Neural cell (in vitro differentiated cells): ENCODE data around the gene INSYN2B. TPM values are rescaled to one million over a fixed set of nuclear protein-coding genes. Genes with fewer than 3 reads are reported as not detected.

Source experiments
- H2AFZ ChIP-seq: fragments of 200-600, 300-800 bp; sonication (generic), shearing (Covaris generic); 2 replicates; pipeline ENCODE4 v1.6.0; 2014; ENCODE audit warnings: low read depth, mild to moderate bottlenecking, antibody characterized with exemption, low read length, moderate library complexity
- H3F3A ChIP-seq: fragments of 200-600 bp; shearing (Covaris generic); 2 replicates; pipeline ENCODE4 v1.6.1; 2016; ENCODE audit warnings: mild to moderate bottlenecking, moderate library complexity, mixed read lengths, antibody characterized with exemption, low read length; ENCODE audit not compliant: insufficient read depth, poor library complexity, severe bottlenecking
- H3K27ac ChIP-seq: fragments of 200-600, 300-800 bp; sonication (generic), shearing (Covaris generic); 2 replicates; pipeline ENCODE4 v1.5.1; 2014; ENCODE audit warnings: mild to moderate bottlenecking, low read length, moderate library complexity
- H3K27me3 ChIP-seq: fragments of 300-800, 200-600 bp; sonication (generic), shearing (Covaris generic); 2 replicates; pipeline ENCODE4 v1.6.0; 2014; ENCODE audit warnings: mild to moderate bottlenecking, low read depth, low read length, moderate library complexity; ENCODE audit not compliant: insufficient read depth
- H3K36me3 ChIP-seq: fragments of 300-800, 200-600 bp; sonication (generic), shearing (Covaris generic); 2 replicates; pipeline ENCODE4 v1.5.1; 2014; ENCODE audit warnings: mild to moderate bottlenecking, antibody characterized with exemption, low read length, moderate library complexity; ENCODE audit not compliant: insufficient read depth
- H3K4me2 ChIP-seq: fragments of 300-800, 200-600 bp; sonication (generic), shearing (Covaris generic); 2 replicates; pipeline ENCODE4 v1.6.0; 2014; ENCODE audit warnings: mild to moderate bottlenecking, low read length
- H3K4me3 ChIP-seq: fragments of 300-800, 200-600 bp; sonication (generic), shearing (Covaris generic); 2 replicates; pipeline ENCODE4 v1.5.1; 2014; ENCODE audit warnings: mild to moderate bottlenecking, low read length, moderate library complexity
- H3K79me2 ChIP-seq: fragments of 200-600 bp; shearing (Covaris generic); replicated peaks from 2 replicates; pipeline ENCODE4 v1.6.0; 2014; ENCODE audit warnings: mild to moderate bottlenecking, low read length, moderate library complexity; ENCODE audit not compliant: insufficient read depth
- H3K9ac ChIP-seq: fragments of 300-800, 200-600 bp; sonication (generic), shearing (Covaris generic); 2 replicates; pipeline ENCODE4 v1.6.1; 2016; ENCODE audit warnings: mild to moderate bottlenecking, low read length, mixed read lengths
- H3K9me2 ChIP-seq: fragments of 200-600 bp; shearing (Covaris generic); 2 replicates; pipeline ENCODE4 v1.6.1; 2016; ENCODE audit warnings: mild to moderate bottlenecking, low read length, mixed read lengths; ENCODE audit not compliant: insufficient read depth
- H3K9me3 ChIP-seq: fragments of 200-600, 300-800 bp; sonication (generic), shearing (Covaris generic); 2 replicates; pipeline ENCODE4 v1.6.1; 2016; ENCODE audit warnings: mild to moderate bottlenecking, mixed run types, low read length, moderate library complexity, mixed read lengths
- H4K20me1 ChIP-seq: fragments of 200-600 bp; shearing (Covaris generic); 2 replicates; pipeline ENCODE4 v1.6.1; 2016; ENCODE audit warnings: mild to moderate bottlenecking, mixed run types; ENCODE audit not compliant: insufficient read depth
- CTCF ChIP-seq: fragments of 450-650 bp; IDR thresholded peaks from 2 replicates; pipeline ENCODE4 v1.5.1; 2014; ENCODE audit warnings: antibody characterized with exemption, mild to moderate bottlenecking, moderate library complexity; ENCODE audit not compliant: poor library complexity, severe bottlenecking
- EP300 ChIP-seq: fragments of 450-650 bp; conservative IDR thresholded peaks from 2 replicates; pipeline ENCODE4 v1.6.1; 2014; ENCODE audit warnings: antibody characterized with exemption, mild to moderate bottlenecking, moderate library complexity; ENCODE audit not compliant: poor library complexity, severe bottlenecking
- EZH2 ChIP-seq: fragments of 200-600, 300-800 bp; shearing (Covaris generic), sonication (generic); IDR thresholded peaks from 2 replicates; pipeline ENCODE4 v1.6.1; 2014; ENCODE audit warnings: antibody characterized with exemption, low read length, borderline replicate concordance, mild to moderate bottlenecking; ENCODE audit not compliant: insufficient read depth, poor library complexity, severe bottlenecking
- MXI1 ChIP-seq: fragments of 450-650 bp; conservative IDR thresholded peaks from 2 replicates; pipeline ENCODE4 v1.6.1; 2014; ENCODE audit warnings: antibody characterized with exemption, mild to moderate bottlenecking; ENCODE audit not compliant: poor library complexity, severe bottlenecking
- POLR2AphosphoS5 ChIP-seq: IDR thresholded peaks from 2 replicates; pipeline ENCODE4 v1.6.1; 2012
- RAD21 ChIP-seq: fragments of 450-650 bp; conservative IDR thresholded peaks from 2 replicates; pipeline ENCODE4 v1.6.1; 2014; ENCODE audit warnings: antibody characterized with exemption, mild to moderate bottlenecking, moderate library complexity
- REST ChIP-seq: IDR thresholded peaks from 2 replicates; pipeline ENCODE4 v1.6.1; 2012; ENCODE audit warnings: borderline replicate concordance
- SMC3 ChIP-seq: fragments of 450-650 bp; conservative IDR thresholded peaks from 2 replicates; pipeline ENCODE4 v1.6.1; 2014; ENCODE audit warnings: antibody characterized with exemption, mild to moderate bottlenecking, moderate library complexity; ENCODE audit not compliant: poor library complexity
- TAF1 ChIP-seq: IDR thresholded peaks from 2 replicates; pipeline ENCODE4 v1.6.1; 2012; ENCODE audit warnings: low read depth
- polyA plus RNA-seq: library from polyadenylated mRNA; depleted of rRNA; stranded (reverse); fragments of >200 nt; gene quantifications from 2 replicates; pipeline ENCODE4 v1.2.3, GENCODE V29; 2014

The INSYN2B gene
- polyA plus RNA-seq, 1 donor from 2014 or later: 0.37 TPM

- Histone ChIP-seq H3K27ac (no peak overlapping the region), H3K9me3 (no peaks in the 10 kb centered on the region), H3K9me2 (no peaks in the 10 kb centered on the region), H4K20me1 (no peaks in the 10 kb centered on the region), H3K79me2 (no peaks in the 10 kb centered on the region), H3K4me3 (no peak overlapping the region), H3K4me2 (no peak overlapping the region), H3K9ac (no peak overlapping the region), H3K36me3 (no peaks in the 10 kb centered on the region), H3K27me3 (no peaks in the 10 kb centered on the region), H3F3A (no peaks in the 10 kb centered on the region), H2AFZ (no peak overlapping the region)
- TF ChIP-seq CTCF: no peak
- no peak for TF ChIP-seq EZH2
- TF ChIP-seq RAD21: no peak
- TF ChIP-seq POLR2AphosphoS5: no peak
- no peak for TF ChIP-seq EP300
- no peak for TF ChIP-seq REST
- no peak for TF ChIP-seq SMC3
- no peak for TF ChIP-seq TAF1
- no peak for TF ChIP-seq MXI1
These were observed 45.3 kb downstream of the INSYN2B start for GRCh38 chr5:169934990-169935389.

- no peak for TF ChIP-seq POLR2AphosphoS5
- TF ChIP-seq EZH2: no peak
- no peak for TF ChIP-seq RAD21
- no peak for TF ChIP-seq MXI1
- TF ChIP-seq CTCF: no peak
- TF ChIP-seq TAF1: no peak
- TF ChIP-seq EP300: no peak
- no peak for TF ChIP-seq REST
- TF ChIP-seq SMC3: no peak
- no peaks in the 10 kb centered on the region for H3K36me3 ChIP-seq
- no peak overlapping the region for H3K27ac ChIP-seq
- no peaks in the 10 kb centered on the region for H3F3A ChIP-seq
- no peak overlapping the region for H3K9ac ChIP-seq
- H3K9me3 ChIP-seq: no peaks in the 10 kb centered on the region
- no peaks in the 10 kb centered on the region for H3K79me2 ChIP-seq
- H3K4me2 ChIP-seq: no peak overlapping the region
- no peaks in the 10 kb centered on the region for H4K20me1 ChIP-seq
- H3K4me3 ChIP-seq: no peak overlapping the region
- H3K9me2 ChIP-seq: no peaks in the 10 kb centered on the region
- no peaks in the 10 kb centered on the region for H3K27me3 ChIP-seq
- no peak overlapping the region for H2AFZ ChIP-seq
These were observed 46.7 kb downstream of the INSYN2B start for GRCh38 chr5:169933616-169934015.
